Activated naive CD8-positive, alpha-beta T cell treated with anti-CD3 and anti-CD28 coated beads, Interleukin-2, amount 50 U/mL, for 16 hours (primary cell): ENCODE data around the gene VSNL1.

Experiments used
- DNase-seq: peaks from one replicate; pipeline ENCODE4 v3.0.0-alpha.2; 2020; ENCODE audit warnings: low read depth, low spot score

VSNL1 gene

GRCh38 chr2:17540093-17540812, at the start of gene VSNL1:
Gene VSNL1 (plus strand): TSS chr2:17540696. CDS start chr2:17592075, 51,379 bp downstream.
- DNase-seq, result no peak

DNA sequence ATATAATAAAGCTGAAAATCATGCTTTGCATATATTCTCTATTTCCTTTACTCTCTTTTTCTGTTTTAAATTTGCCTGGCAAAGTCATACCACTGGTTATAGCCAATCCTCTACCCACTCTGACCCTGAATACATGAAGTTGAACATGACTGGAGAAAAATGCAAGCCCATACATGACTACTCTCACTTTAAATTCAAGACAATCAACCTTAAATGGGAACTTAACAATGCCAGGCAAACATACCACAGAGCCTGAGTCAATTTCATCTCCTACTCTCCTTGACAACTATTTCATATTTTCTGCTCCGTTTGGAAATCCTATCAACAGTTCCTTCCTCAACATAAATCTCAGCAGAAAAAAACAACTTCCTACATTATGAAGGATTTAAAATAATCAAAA, 44.9 kb upstream of the VSNL1 start:
- no peak for DNase-seq

- no peak for DNase-seq
These were observed 42.8 kb upstream of the VSNL1 start for GRCh38 chr2:17497718-17498117.

- DNase-seq, result no peak
These were observed 33.5 kb upstream of the VSNL1 start for GRCh38 chr2:17506736-17507616.

GRCh38 chr2:17515652-17516051, 24.8 kb upstream of the VSNL1 start:
- DNase-seq, result no peak

GRCh38 chr2:17517481-17518211, 22.9 kb upstream of the VSNL1 start:
- no peak for DNase-seq

GRCh38 chr2:17518212-17519154, 22.0 kb upstream of the VSNL1 start, which contains the start of gene RAD51AP2:
Gene RAD51AP2 (minus strand): TSS chr2:17518440. CDS start chr2:17518415, 25 bp downstream.
- no peak for DNase-seq

GRCh38 chr2:17519486-17519885, 21.0 kb upstream of the VSNL1 start:
- no peak for DNase-seq

DNA sequence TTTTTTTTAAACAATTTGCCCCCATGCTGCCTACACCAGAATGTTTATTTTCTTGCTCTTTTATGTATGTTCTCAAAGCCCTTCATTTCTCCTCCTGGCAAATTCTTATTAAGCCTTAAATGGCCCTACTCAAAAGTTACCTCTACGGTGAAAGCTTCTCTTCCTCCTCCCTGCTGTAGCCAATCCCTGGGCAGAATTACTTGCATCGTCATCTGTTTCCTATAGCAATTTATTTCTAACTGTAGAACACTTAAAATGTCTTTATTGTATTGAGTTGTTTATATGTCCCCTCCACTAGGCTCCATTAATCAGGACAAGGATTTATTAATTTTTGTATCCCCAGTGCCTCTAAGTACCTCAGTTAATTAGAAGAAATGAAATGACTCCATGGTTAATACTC, 19.7 kb upstream of the VSNL1 start:
- DNase-seq, result no peak

GRCh38 chr2:17521621-17522020, 18.9 kb upstream of the VSNL1 start:
- no peak for DNase-seq

GRCh38 chr2:17522303-17522702, 18.2 kb upstream of the VSNL1 start:
- no peak for DNase-seq

GRCh38 chr2:17529771-17530170, 10.7 kb upstream of the VSNL1 start:
- no peak for DNase-seq

DNA sequence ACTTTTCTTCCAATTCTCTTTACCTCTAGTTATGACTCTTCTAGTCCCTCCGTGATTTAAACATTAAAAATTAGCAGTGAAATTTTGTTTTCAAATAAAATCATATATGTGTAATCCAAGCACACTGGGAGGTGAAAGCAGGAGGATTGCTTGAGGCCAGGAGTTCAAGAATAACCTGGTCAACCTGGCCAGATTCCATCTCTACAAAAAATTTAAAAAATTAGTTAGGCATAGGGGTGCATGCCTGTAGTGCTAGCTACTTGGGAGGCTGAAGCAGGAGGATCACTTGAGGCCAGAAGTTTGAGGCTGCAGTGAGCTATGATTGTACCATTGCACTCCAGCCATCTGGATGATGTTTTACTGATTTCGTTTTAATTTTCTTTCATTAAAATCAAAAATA, 7.0 kb upstream of the VSNL1 start:
- DNase-seq, result no peak

GRCh38 chr2:17536416-17536815, 4.1 kb upstream of the VSNL1 start:
- no peak for DNase-seq

GRCh38 chr2:17538022-17538843, 2.3 kb upstream of the VSNL1 start:
- no peak for DNase-seq

DNA sequence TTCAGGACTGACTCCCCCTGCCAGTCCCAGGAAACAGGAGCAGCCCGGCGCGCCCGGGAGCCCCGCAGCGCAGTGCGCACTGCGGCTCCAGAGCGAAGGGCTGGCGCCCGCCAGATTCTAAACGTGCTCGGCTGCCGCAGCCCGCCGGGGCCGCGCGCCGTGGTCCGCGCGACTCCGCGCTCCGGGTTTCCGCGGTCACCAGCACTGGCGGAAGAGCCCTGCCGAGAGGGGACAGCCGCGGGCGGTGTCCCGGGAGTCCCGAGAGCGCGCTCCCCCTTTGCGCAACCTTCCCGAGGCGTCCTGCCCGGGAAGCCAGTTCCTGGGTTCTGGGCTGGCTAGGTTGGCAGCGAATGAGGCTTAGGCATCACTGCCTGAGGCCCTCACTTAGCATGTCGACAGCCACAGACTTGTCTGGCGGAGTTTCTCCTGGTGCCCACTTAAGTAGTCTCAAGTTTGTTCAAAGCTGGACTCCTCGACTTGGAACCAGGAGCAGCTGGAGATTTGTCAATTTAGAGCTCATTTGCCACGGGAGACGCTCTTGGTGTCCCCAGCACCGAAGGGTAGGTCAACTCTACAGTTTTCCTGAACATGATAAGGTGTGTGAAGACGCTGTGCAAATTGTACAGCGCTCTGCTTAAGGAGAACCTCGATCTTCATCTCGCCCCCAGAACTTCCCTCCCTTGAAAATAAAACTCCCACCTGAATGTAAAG, 1.5 kb upstream of the VSNL1 start:
- DNase-seq, result no peak

- no peak for DNase-seq
These were observed 844 bp upstream of the VSNL1 start for GRCh38 chr2:17539611-17540092.

- no peak for DNase-seq
These were observed 476 bp downstream of the VSNL1 start for GRCh38 chr2:17540813-17541530.

DNA sequence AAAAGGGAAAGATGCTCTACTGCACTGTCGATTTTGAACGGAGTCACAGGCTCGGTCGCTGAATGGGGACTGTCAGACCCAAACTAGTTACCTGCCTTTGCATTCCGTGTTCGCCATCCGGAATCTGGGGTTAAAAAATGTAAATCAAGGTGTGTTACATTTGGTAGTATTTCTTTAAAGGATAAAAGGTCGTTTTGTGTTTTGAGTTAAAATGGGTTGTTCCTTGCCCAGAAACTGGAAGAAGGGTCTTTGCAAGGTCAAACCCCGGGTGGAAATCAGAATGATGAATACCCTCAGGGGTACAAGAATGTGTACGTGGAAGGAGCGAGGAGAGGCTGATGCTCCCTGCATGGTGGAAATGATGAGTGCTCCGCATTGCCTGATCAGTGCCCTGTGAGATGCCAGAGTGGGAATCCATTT, 1.0 kb downstream of the VSNL1 start:
- DNase-seq, result no peak
